H9 (cell line): ENCODE data around the gene IDNK. TPM values are rescaled to one million over a fixed set of nuclear protein-coding genes. Genes with fewer than 3 reads are reported as not detected.

Experiments
- DNase-seq: peaks from one replicate; pipeline ENCODE4 v3.0.0-alpha.2; 2017
- H2AFZ ChIP-seq: one replicate; pipeline ENCODE4 v1.6.1; 2013; ENCODE audit warnings: mild to moderate bottlenecking, low read length, control low read depth, moderate library complexity
- H2AK5ac ChIP-seq: 2 replicates; pipeline ENCODE4 v1.6.1; 2013; ENCODE audit warnings: low read length, control low read depth, mixed read lengths; ENCODE audit not compliant: insufficient read length
- H2BK120ac ChIP-seq: one replicate; pipeline ENCODE4 v1.6.1; 2013; ENCODE audit warnings: low read depth, mild to moderate bottlenecking, low read length, control low read depth, inconsistent platforms; ENCODE audit not compliant: poor library complexity, severe bottlenecking
- H2BK12ac ChIP-seq: 2 replicates; pipeline ENCODE4 v1.6.1; 2013; ENCODE audit warnings: low read length, control low read depth, mixed read lengths, low read depth; ENCODE audit not compliant: insufficient read length
- H2BK15ac ChIP-seq: 2 replicates; pipeline ENCODE4 v1.6.1; 2013; ENCODE audit warnings: low read depth, low read length, control low read depth
- H2BK20ac ChIP-seq: one replicate; pipeline ENCODE4 v1.6.1; 2013; ENCODE audit warnings: low read depth, mild to moderate bottlenecking, low read length, control low read depth, inconsistent platforms; ENCODE audit not compliant: poor library complexity, severe bottlenecking
- H2BK5ac ChIP-seq: 2 replicates; pipeline ENCODE4 v1.6.1; 2013; ENCODE audit warnings: low read length, control low read depth, mixed read lengths; ENCODE audit not compliant: insufficient read length
- H3K14ac ChIP-seq: 2 replicates; pipeline ENCODE4 v1.6.1; 2013; ENCODE audit warnings: low read length, control low read depth; ENCODE audit not compliant: insufficient read depth
- H3K18ac ChIP-seq: 2 replicates; pipeline ENCODE4 v1.6.1; 2013; ENCODE audit warnings: low read depth, mild to moderate bottlenecking, mixed read lengths, low read length, control low read depth; ENCODE audit not compliant: insufficient read length
- H3K23ac ChIP-seq: 2 replicates; pipeline ENCODE4 v1.6.1; 2013; ENCODE audit warnings: low read length, control low read depth, mixed read lengths, low read depth; ENCODE audit not compliant: insufficient read length
- H3K23me2 ChIP-seq: 2 replicates; pipeline ENCODE4 v1.6.1; 2013; ENCODE audit warnings: low read depth, mild to moderate bottlenecking, mixed read lengths, low read length, control low read depth; ENCODE audit not compliant: insufficient read length, poor library complexity, severe bottlenecking
- H3K27ac ChIP-seq: 2 replicates; pipeline ENCODE4 v1.5.1; 2013; ENCODE audit warnings: low read length, control low read depth, mixed read lengths, low read depth; ENCODE audit not compliant: insufficient read length
- H3K27me3 ChIP-seq: 2 replicates; pipeline ENCODE4 v1.6.1; 2013; ENCODE audit warnings: low read length, control low read depth, inconsistent platforms; ENCODE audit not compliant: insufficient read depth
- H3K4ac ChIP-seq: 2 replicates; pipeline ENCODE4 v1.6.1; 2013; ENCODE audit warnings: low read depth, mild to moderate bottlenecking, control low read depth, inconsistent platforms, low read length, moderate library complexity
- H3K4me1 ChIP-seq: 2 replicates; pipeline ENCODE4 v1.6.1; 2013; ENCODE audit warnings: low read length, control low read depth, inconsistent platforms; ENCODE audit not compliant: insufficient read depth
- H3K4me2 ChIP-seq: 2 replicates; pipeline ENCODE4 v1.6.1; 2013; ENCODE audit warnings: low read length, control low read depth, mixed read lengths; ENCODE audit not compliant: insufficient read length, insufficient read depth
- H3K56ac ChIP-seq: 2 replicates; pipeline ENCODE4 v1.6.1; 2013; ENCODE audit warnings: low read depth, mild to moderate bottlenecking, mixed read lengths, low read length, control low read depth; ENCODE audit not compliant: insufficient read length
- H3K79me1 ChIP-seq: 2 replicates; pipeline ENCODE4 v1.6.1; 2013; ENCODE audit warnings: low read depth, mild to moderate bottlenecking, moderate library complexity, low read length, control low read depth, inconsistent platforms; ENCODE audit not compliant: insufficient read depth, poor library complexity, severe bottlenecking
- H3K79me2 ChIP-seq: 2 replicates; pipeline ENCODE4 v1.6.1; 2013; ENCODE audit warnings: low read length, control low read depth, inconsistent platforms; ENCODE audit not compliant: insufficient read depth
- H3K9ac ChIP-seq: 2 replicates; pipeline ENCODE4 v1.6.1; 2013; ENCODE audit warnings: low read length, control low read depth, mixed read lengths; ENCODE audit not compliant: insufficient read length; ENCODE audit errors: extremely low read depth
- H3K9me3 ChIP-seq: one replicate; pipeline ENCODE4 v1.6.1; 2013; ENCODE audit warnings: low read depth, low read length, inconsistent platforms; ENCODE audit not compliant: control insufficient read depth
- H3T11ph ChIP-seq: one replicate; pipeline ENCODE4 v1.6.1; 2013; ENCODE audit warnings: mild to moderate bottlenecking, low read length, control low read depth, inconsistent platforms
- H4K20me1 ChIP-seq: one replicate; pipeline ENCODE4 v1.6.1; 2013; ENCODE audit not compliant: control insufficient read depth, insufficient read length, insufficient read depth
- H4K5ac ChIP-seq: 2 replicates; pipeline ENCODE4 v1.6.1; 2013; ENCODE audit warnings: low read depth, mild to moderate bottlenecking, mixed read lengths, low read length, control low read depth; ENCODE audit not compliant: insufficient read length
- H4K8ac ChIP-seq: replicated peaks from 2 replicates; pipeline ENCODE4 v1.6.1; 2013; ENCODE audit warnings: low read length, control low read depth, mixed read lengths, low read depth; ENCODE audit not compliant: insufficient read length
- H4K91ac ChIP-seq: 2 replicates; pipeline ENCODE4 v1.6.1; 2013; ENCODE audit warnings: low read depth, mild to moderate bottlenecking, moderate library complexity, mixed read lengths, low read length, control low read depth; ENCODE audit not compliant: insufficient read length
- H3K27ac Mint-ChIP-seq, 3 experiments: 2 replicates in 2 of 3; 3 replicates in 1 of 3; pipeline ENCODE4 v1.8.0; 2020 to 2021; ENCODE audit warnings: mixed read lengths in 3 of 3, mild to moderate bottlenecking in 1 of 3, moderate library complexity in 1 of 3
- H3K27me3 Mint-ChIP-seq: 2 replicates; pipeline ENCODE4 v1.8.0; 2021; ENCODE audit warnings: low read depth, mild to moderate bottlenecking, moderate library complexity, mixed read lengths
- H3K36me3 Mint-ChIP-seq, 3 experiments: 2 replicates in 2 of 3; 3 replicates in 1 of 3; pipeline ENCODE4 v1.8.0; 2020 to 2021; ENCODE audit warnings: low read depth in 3 of 3, mixed read lengths in 3 of 3; ENCODE audit not compliant: insufficient read depth in 1 of 3
- H3K4me1 Mint-ChIP-seq, 2 experiments: 2 replicates each; pipeline ENCODE4 v1.8.0; 2020; ENCODE audit warnings: mixed read lengths in 2 of 2
- H3K4me3 Mint-ChIP-seq, 2 experiments: 2 replicates in 1 of 2; 3 replicates in 1 of 2; pipeline ENCODE4 v1.8.0; 2020 to 2021; ENCODE audit warnings: mild to moderate bottlenecking in 2 of 2, mixed read lengths in 2 of 2, moderate library complexity in 1 of 2
- H3K9me3 Mint-ChIP-seq, 2 experiments: 2 replicates in 1 of 2; 3 replicates in 1 of 2; pipeline ENCODE4 v1.8.0; 2020; ENCODE audit warnings: mild to moderate bottlenecking in 2 of 2, mixed read lengths in 2 of 2, moderate library complexity in 1 of 2
- WGBS: extraction: QIAGEN DNeasy Blood & Tissue Kit; methylation state at CpG from one replicate; pipeline ENCODE4 v1.1.7; 2013; ENCODE audit warnings: missing lambda C conversion rate, low lambda C conversion rate, mixed read lengths; ENCODE audit not compliant: insufficient read length; ENCODE audit errors: extremely low coverage; 5-methylcytosine and 5-hydroxymethylcytosine counted together
- total RNA-seq: library from RNA; stranded (reverse); gene quantifications from 2 replicates; pipeline ENCODE4 v1.2.1, GENCODE V29; 2021
- TF ChIP-seq, protein P1 (sequence below): fragments of 200-600 bp; sonication (generic); conservative IDR thresholded peaks from 3 replicates; pipeline ENCODE4 v1.8.0; 2021; ENCODE audit warnings: antibody characterized with exemption, mild to moderate bottlenecking

The IDNK gene
- total RNA-seq, 1 experiment from 2014 or later, result 1.4 TPM

DNA sequence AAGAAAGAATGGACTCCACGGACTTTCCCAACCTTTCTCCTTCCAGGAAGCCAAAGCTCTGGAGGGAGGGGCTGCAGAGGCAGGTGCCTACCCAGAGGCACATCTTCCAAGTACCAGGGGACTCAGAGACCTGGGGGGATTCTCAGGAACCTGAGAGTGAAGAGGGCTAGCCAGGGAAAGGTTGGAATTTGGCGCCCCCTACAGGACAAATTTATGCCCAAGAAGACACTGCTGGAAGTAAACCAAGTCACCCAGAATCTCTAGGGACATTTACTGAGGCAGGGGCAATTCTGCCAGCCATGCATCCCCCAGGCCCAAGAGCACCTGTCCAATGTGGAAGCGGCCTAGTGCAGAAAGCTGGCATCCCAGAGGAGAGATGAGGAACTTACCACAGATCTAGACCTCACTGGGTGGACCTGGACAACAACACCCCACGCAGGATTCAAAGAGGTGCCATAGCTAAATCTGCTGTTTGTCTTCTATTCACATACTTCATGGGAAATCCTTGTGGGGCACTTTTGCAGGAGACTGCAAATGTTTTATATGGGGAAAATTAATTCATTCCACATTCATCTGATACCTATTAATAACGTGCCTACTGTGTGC is 25.9 kb upstream of the IDNK start:
- peak; percentile 74 for DNase-seq
- Histone ChIP-seq H3K4me1 (no peaks in the 10 kb centered on the region), H3K79me1 (no peaks in the 10 kb centered on the region), H3T11ph (no peak overlapping the region), H2AFZ (no peak overlapping the region), H2BK5ac (no peak overlapping the region), H3K18ac (no peak overlapping the region), H4K5ac (no peak overlapping the region), H4K8ac (no peak overlapping the region), H3K4ac (no peak overlapping the region), H2BK20ac (no peak overlapping the region), H2BK15ac (no peak overlapping the region), H4K20me1 (no peaks in the 10 kb centered on the region), H3K27ac (no peak overlapping the region), H3K14ac (no peak overlapping the region), H3K23ac (no peak overlapping the region), H3K9me3 (no peaks in the 10 kb centered on the region), H4K91ac (no peak overlapping the region), H3K27me3 (no peaks in the 10 kb centered on the region), H3K23me2 (no peaks in the 10 kb centered on the region), H3K4me2 (no peak overlapping the region), H3K79me2 (no peaks in the 10 kb centered on the region), H3K9ac (no peak overlapping the region), H2BK12ac (no peak overlapping the region), H2BK120ac (no peak overlapping the region), H2AK5ac (no peak overlapping the region), H3K56ac (no peak overlapping the region)
- H3K4me1 Mint-ChIP-seq, result peaks cover 0 to 3% of the 10 kb centered on the region in 2 experiments; a peak in 1 of 4 replicates
- TF ChIP-seq, protein P1, sequence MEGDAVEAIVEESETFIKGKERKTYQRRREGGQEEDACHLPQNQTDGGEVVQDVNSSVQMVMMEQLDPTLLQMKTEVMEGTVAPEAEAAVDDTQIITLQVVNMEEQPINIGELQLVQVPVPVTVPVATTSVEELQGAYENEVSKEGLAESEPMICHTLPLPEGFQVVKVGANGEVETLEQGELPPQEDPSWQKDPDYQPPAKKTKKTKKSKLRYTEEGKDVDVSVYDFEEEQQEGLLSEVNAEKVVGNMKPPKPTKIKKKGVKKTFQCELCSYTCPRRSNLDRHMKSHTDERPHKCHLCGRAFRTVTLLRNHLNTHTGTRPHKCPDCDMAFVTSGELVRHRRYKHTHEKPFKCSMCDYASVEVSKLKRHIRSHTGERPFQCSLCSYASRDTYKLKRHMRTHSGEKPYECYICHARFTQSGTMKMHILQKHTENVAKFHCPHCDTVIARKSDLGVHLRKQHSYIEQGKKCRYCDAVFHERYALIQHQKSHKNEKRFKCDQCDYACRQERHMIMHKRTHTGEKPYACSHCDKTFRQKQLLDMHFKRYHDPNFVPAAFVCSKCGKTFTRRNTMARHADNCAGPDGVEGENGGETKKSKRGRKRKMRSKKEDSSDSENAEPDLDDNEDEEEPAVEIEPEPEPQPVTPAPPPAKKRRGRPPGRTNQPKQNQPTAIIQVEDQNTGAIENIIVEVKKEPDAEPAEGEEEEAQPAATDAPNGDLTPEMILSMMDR, result peak; percentile 84
- WGBS, result no CpG with 5 or more reads among the region's 5 CpGs
- no peak overlapping the region for H3K4me3 Mint-ChIP-seq
- H3K27me3 Mint-ChIP-seq, result peaks cover 2% of the 10 kb centered on the region; the same call in 1 of the 2 replicates
- peak overlapping the region in 1 of 3 experiments; percentile 18; a peak in 2 of 7 replicates for H3K27ac Mint-ChIP-seq
- no peaks in the 10 kb centered on the region for H3K36me3 Mint-ChIP-seq
- H3K9me3 Mint-ChIP-seq, result no peaks in the 10 kb centered on the region
